HG03135 (cell line): ENCODE results near the gene ZFYVE26.
"Not testable (repeated sequence)": the region's sequence is repeated elsewhere in the genome, so short reads cannot be mapped to it uniquely, and the experiment has no call there.

Source experiments
- ATAC-seq: cut with Tn5 transposase; IDR thresholded peaks from one replicate; pipeline ENCODE4 v1.9.1; 2021; ENCODE audit warnings: mild to moderate bottlenecking, moderate library complexity; ENCODE audit not compliant: unreplicated experiment

Gene ZFYVE26

GRCh38 chr14:67717048-67717447, 99.3 kb downstream of the ZFYVE26 start:
- no peak for ATAC-seq

- no peak for ATAC-seq
Observed at GRCh38 chr14:67710209-67710608, 106.2 kb downstream of the ZFYVE26 start.

GRCh38 chr14:67709796-67710195, 106.6 kb downstream of the ZFYVE26 start:
- ATAC-seq: not testable (repeated sequence)

- ATAC-seq: not testable (repeated sequence)
Observed at GRCh38 chr14:67709346-67709745, 107.0 kb downstream of the ZFYVE26 start.

- no peak for ATAC-seq
Observed at GRCh38 chr14:67705211-67705610, 111.2 kb downstream of the ZFYVE26 start.

GRCh38 chr14:67704484-67705089, 111.8 kb downstream of the ZFYVE26 start:
- ATAC-seq: no peak

- no peak for ATAC-seq
Observed at GRCh38 chr14:67703997-67704396, 112.4 kb downstream of the ZFYVE26 start.

GRCh38 chr14:67701492-67701891, 114.9 kb downstream of the ZFYVE26 start, which contains the start of gene RDH12:
RDH12 (plus strand) TSS chr14:67701886; CDS start chr14:67722643, 20,757 bp downstream.
- not testable (repeated sequence) for ATAC-seq

GRCh38 chr14:67698179-67698578, 118.2 kb downstream of the ZFYVE26 start:
- ATAC-seq: no peak

GRCh38 chr14:67697006-67697405, 119.4 kb downstream of the ZFYVE26 start:
- ATAC-seq: no peak
